ENCODE data around the gene MED12.

MED12 gene

GRCh38 chrX:71173440-71173839 is 55.0 kb downstream of the MED12 start:
- TF ChIP-seq CTCF (conservative IDR thresholded peaks at IDR 0.05): no peak
- no peak overlapping the region for H3K27ac ChIP-seq

- TF ChIP-seq CTCF (conservative IDR thresholded peaks at IDR 0.05): no peak
Measured at GRCh38 chrX:71174795-71175194, 56.4 kb downstream of the MED12 start.

GRCh38 chrX:71175531-71175930 is 57.1 kb downstream of the MED12 start:
- H3K27ac ChIP-seq: no peak overlapping the region
- TF ChIP-seq CTCF (conservative IDR thresholded peaks at IDR 0.05): no peak

More at GRCh38 chrX:71174795-71175194, 56.4 kb downstream of the MED12 start:
- H3K27ac ChIP-seq: no peak overlapping the region

- H3K27ac ChIP-seq: no peak overlapping the region
Measured at GRCh38 chrX:71177327-71177726, 58.9 kb downstream of the MED12 start.

GRCh38 chrX:71178908-71179307 is 60.5 kb downstream of the MED12 start:
- peak; percentile 73 for TF ChIP-seq CTCF (conservative IDR thresholded peaks at IDR 0.05)
- no peak overlapping the region for H3K27ac ChIP-seq

More at GRCh38 chrX:71177327-71177726, 58.9 kb downstream of the MED12 start:
- TF ChIP-seq CTCF (conservative IDR thresholded peaks at IDR 0.05): no peak

- H3K27ac ChIP-seq: peak overlapping the region; percentile 81; the same call in 1 of the 2 replicates
Measured at GRCh38 chrX:71180579-71181265, 62.3 kb downstream of the MED12 start.

- H3K27ac ChIP-seq: peak overlapping the region; percentile 81
- no peak for TF ChIP-seq CTCF (conservative IDR thresholded peaks at IDR 0.05)
Measured at GRCh38 chrX:71181558-71181909, 63.1 kb downstream of the MED12 start.

Measured in VCaP (cell line).